ENCODE data around the gene TNRC18. TPM values are rescaled to one million over a fixed set of nuclear protein-coding genes. Genes with fewer than 3 reads are reported as not detected.
A peak's percentile ranks its signal among the peaks of the same experiment; 100 is the strongest.

Gene TNRC18
- total RNA-seq, 4 donors from 2014 or later = 17.9 to 75.5 (median 48.4) TPM

DNA sequence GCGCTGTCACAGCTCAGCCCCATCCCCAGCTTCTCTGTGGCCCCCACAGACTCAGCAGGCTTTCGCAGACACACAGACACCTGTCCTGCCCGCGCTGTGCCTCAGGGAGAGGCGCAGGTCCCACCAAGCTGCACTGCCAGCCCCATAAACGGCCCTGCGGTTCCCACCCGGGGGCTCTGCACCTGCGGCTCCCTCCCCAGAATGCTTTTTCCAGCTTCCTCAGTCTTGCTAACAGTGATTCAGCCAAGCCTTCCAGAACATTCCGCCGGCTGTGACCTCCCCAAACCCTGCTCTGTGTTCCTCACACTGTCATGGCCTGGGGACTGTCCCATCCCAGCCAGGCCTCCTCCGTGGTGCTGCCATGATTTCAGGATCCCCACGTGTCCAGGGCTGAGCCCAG, 27.8 kb upstream of the TNRC18 start:
- Histone ChIP-seq H3K4me3 (no peak overlapping the region), H3K27ac (no peak overlapping the region), H3K4me1 (peaks cover 0 to 29% (median 0%) of the 10 kb centered on the region in 3 donors), H3K27me3 (peaks cover 0 to 30% (median 0%) of the 10 kb centered on the region in 4 donors), H3K9me3 (no peaks in the 10 kb centered on the region), H3K36me3 (no peaks in the 10 kb centered on the region)
- DNase-seq = no peak
- TF ChIP-seq, protein P1, sequence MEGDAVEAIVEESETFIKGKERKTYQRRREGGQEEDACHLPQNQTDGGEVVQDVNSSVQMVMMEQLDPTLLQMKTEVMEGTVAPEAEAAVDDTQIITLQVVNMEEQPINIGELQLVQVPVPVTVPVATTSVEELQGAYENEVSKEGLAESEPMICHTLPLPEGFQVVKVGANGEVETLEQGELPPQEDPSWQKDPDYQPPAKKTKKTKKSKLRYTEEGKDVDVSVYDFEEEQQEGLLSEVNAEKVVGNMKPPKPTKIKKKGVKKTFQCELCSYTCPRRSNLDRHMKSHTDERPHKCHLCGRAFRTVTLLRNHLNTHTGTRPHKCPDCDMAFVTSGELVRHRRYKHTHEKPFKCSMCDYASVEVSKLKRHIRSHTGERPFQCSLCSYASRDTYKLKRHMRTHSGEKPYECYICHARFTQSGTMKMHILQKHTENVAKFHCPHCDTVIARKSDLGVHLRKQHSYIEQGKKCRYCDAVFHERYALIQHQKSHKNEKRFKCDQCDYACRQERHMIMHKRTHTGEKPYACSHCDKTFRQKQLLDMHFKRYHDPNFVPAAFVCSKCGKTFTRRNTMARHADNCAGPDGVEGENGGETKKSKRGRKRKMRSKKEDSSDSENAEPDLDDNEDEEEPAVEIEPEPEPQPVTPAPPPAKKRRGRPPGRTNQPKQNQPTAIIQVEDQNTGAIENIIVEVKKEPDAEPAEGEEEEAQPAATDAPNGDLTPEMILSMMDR (IDR thresholded peaks at IDR 0.05) = no peak
- no peak for TF ChIP-seq POLR2A (IDR thresholded peaks at IDR 0.05)
- intact Hi-C loops (cut with DNase I) = loop anchor here (10.0 kb wide), 1 partner anchor 207 kb away; no protein-coding TSS in a partner anchor
- 73 to 75% methylated on average over 2 to 12 of the region's 13 CpGs for WGBS, 2 donors

DNA sequence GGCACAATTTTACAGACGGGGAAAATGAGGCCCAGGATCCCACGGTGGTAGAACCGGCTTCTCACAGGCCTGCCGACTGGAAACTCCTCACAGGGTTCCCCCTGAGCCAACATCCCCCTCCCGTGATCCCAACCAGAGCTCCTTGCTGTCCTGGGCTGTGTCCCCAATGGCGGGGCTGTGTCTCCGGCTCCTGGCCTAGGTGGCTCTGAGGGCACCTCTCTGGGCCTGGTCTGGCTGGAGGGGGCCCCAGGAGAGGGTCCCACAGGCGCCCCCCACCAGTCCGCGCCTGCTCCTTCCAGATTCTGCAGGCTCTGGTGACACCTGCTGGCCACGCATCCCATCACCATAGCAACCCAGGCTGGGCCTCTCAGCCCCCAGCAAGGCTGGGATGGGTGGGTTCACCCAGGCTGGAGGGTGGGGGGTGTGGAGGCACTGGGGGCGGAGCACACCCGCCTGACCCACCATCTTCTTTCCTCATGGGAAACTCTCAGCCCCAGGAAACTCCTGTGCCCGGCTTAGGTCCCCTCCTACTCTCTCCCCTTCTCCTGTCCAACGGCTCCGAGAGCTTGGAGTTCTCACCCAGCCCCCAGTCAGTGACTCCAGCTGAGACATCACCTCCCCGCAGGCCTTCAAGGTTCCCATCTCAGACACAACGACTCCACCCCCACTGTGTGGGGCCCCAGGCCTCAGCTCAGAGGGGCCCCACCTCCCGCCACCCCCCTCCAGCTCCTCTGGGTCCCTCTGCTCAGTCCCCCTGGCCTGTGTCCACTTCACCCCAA, 27.1 kb upstream of the TNRC18 start:
- H3K36me3 ChIP-seq = no peaks in the 10 kb centered on the region
- no peak for DNase-seq
- intact Hi-C loops (cut with DNase I) = loop anchor here (10.0 kb wide), 1 partner anchor 206 kb away; no protein-coding TSS in a partner anchor
- H3K27me3 ChIP-seq = peaks cover 0 to 23% (median 0%) of the 10 kb centered on the region in 4 donors
- H3K9me3 ChIP-seq = no peaks in the 10 kb centered on the region
- no peak for TF ChIP-seq POLR2A (IDR thresholded peaks at IDR 0.05)
- TF ChIP-seq, protein P1 (IDR thresholded peaks at IDR 0.05) = peak in 5 of 6 experiments; percentile 42 to 69 (median 61)
- WGBS, 2 donors = 19 to 20% methylated on average over 8 to 14 of the region's 19 CpGs
- no peak overlapping the region for H3K4me3 ChIP-seq
- H3K4me1 ChIP-seq = peaks cover 0 to 35% (median 0%) of the 10 kb centered on the region in 3 donors
- no peak overlapping the region for H3K27ac ChIP-seq

DNA sequence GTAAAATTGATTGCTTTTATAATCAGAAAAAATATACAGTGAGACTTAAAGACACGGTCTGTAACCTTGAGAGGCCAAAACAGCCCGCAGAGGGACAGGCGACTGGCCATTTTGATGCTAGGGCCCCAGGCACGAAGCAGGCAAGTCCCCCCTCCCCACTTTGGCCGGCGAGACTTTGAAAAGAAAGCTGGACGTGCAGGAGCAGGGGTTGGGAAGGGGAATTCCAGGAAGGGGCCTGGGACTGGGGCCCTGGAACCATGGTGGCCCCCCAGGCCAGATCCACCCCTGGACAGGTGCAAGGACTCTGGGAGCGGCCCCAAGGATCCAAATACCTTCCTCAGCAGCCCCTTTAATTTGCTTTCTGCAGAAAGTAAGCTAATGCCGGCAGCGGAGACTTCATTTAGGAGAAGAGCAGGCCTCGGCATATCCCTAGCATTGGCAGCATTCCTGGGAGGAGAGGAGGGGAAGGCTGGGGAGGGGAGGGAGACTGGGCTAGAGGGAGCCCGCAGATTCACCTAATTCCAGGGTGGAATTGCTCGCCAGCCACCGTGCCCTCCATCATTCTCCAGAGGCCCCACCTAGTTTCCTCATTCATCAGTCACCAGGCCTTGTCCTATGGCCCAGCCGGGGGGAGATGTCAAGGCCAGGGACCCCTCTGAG, 24.9 kb upstream of the TNRC18 start:
- WGBS, 2 donors = 29 to 55% methylated on average over 6 to 7 of the region's 15 CpGs
- Histone ChIP-seq H3K27me3 (peaks cover 0 to 16% (median 0%) of the 10 kb centered on the region in 4 donors), H3K27ac (no peak overlapping the region), H3K4me3 (no peak overlapping the region), H3K4me1 (peaks cover 0 to 38% (median 0%) of the 10 kb centered on the region in 3 donors), H3K36me3 (no peaks in the 10 kb centered on the region), H3K9me3 (no peaks in the 10 kb centered on the region)
- intact Hi-C loops (cut with DNase I) = loop anchor here (10.0 kb wide), 2 partner anchors 54 to 84 kb away; no protein-coding TSS in a partner anchor
- TF ChIP-seq, protein P1 (IDR thresholded peaks at IDR 0.05) = no peak
- TF ChIP-seq POLR2A (IDR thresholded peaks at IDR 0.05) = no peak
- DNase-seq = no peak

- TF ChIP-seq, protein P1 (IDR thresholded peaks at IDR 0.05) = no peak
- TF ChIP-seq POLR2A (IDR thresholded peaks at IDR 0.05) = no peak
- no peak for DNase-seq
- intact Hi-C loops (cut with DNase I) = loop anchor here (10.0 kb wide), 2 partner anchors 51 to 81 kb away; no protein-coding TSS in a partner anchor
- Histone ChIP-seq H3K27ac (no peak overlapping the region), H3K27me3 (peaks cover 0 to 3% (median 0%) of the 10 kb centered on the region in 4 donors), H3K36me3 (no peaks in the 10 kb centered on the region), H3K9me3 (no peaks in the 10 kb centered on the region), H3K4me3 (no peak overlapping the region), H3K4me1 (peaks cover 0 to 57% (median 0%) of the 10 kb centered on the region in 3 donors)
- WGBS, 2 donors = 48 to 57% methylated on average over 11 to 13 of the region's 19 CpGs
Observed at GRCh38 chr7:5445981-5446594, 22.5 kb upstream of the TNRC18 start.

All from esophagus squamous epithelium (tissue), 5 donors.